Uterus (tissue), 4 donors: ENCODE measurements around the gene FAM32A. TPM values are rescaled to one million over a fixed set of nuclear protein-coding genes. Genes with fewer than 3 reads are reported as not detected.

ENCODE experiments used
- DNase-seq, 2 donors: peaks; one replicate each; pipeline ENCODE4 v3.0.0-alpha.2; 2019 to 2020
- H3K27ac ChIP-seq, 2 donors: fragments of 200-600 bp; sonication (generic); 1 replicate in 1 of 2; 2 replicates in 1 of 2; pipeline ENCODE4 v1.5.1; 2016 to 2018
- H3K27me3 ChIP-seq, 2 donors: fragments of 200-600 bp; sonication (generic); one replicate each; pipeline ENCODE4 v1.5.1; 2018 to 2019; ENCODE audit warnings: control low read depth in 1 of 2
- H3K36me3 ChIP-seq, 2 donors: fragments of 200-600 bp; sonication (generic); one replicate each; pipeline ENCODE4 v1.5.1; 2019; ENCODE audit warnings: control low read depth in 1 of 2
- H3K4me1 ChIP-seq, 2 donors: fragments of 200-600 bp; sonication (generic); one replicate each; pipeline ENCODE4 v1.5.1; 2018 to 2019; ENCODE audit warnings: control low read depth in 1 of 2
- H3K4me3 ChIP-seq, 2 donors: fragments of 200-600 bp; sonication (generic); 1 replicate in 1 of 2; 2 replicates in 1 of 2; pipeline ENCODE4 v1.5.1; 2018 to 2019; ENCODE audit warnings: mild to moderate bottlenecking in 1 of 2
- H3K9me3 ChIP-seq, 2 donors: fragments of 200-600 bp; sonication (generic); one replicate each; pipeline ENCODE4 v1.5.1; 2019; ENCODE audit warnings: control low read depth in 1 of 2
- POLR2A ChIP-seq, 2 donors: fragments of 450-650 bp; IDR thresholded peaks; one replicate each; pipeline ENCODE4 v1.6.1; 2016; ENCODE audit warnings: antibody characterized with exemption in 2 of 2, mild to moderate bottlenecking in 1 of 2, moderate library complexity in 1 of 2
- intact Hi-C: fragments of 100-400 bp; cut with DNase I; formaldehyde crosslinking; loops from one replicate; pipeline ENCODE4 v1.15.1; 2023; ENCODE audit warnings: low total_unique reads
- total RNA-seq, 4 donors: library from RNA; depleted of rRNA in 3 of 4; stranded (reverse); fragments of >200 nt in 3 of 4; gene quantifications; one replicate each; pipeline versions ENCODE4 v1.1.0 to v1.2.4, GENCODE V29; 2014 to 2023
- TF ChIP-seq, protein P1 (sequence below), 4 experiments: fragments of 200-600 bp in 2 of 4; fragments of 450-650 bp in 2 of 4; sonication (generic) in 2 of 4; IDR thresholded peaks; one replicate each; pipeline ENCODE4 v1.5.1; 2016 to 2019; ENCODE audit warnings: antibody characterized with exemption in 4 of 4, mild to moderate bottlenecking in 2 of 4, moderate library complexity in 1 of 4
- donor health status: DM: yes; HTN: yes; CAD: no.

Gene FAM32A
- total RNA-seq, 4 donors from 2014 or later: 17.6 to 106 (median 31.0) TPM

GRCh38 chr19:16232127-16232526 lies 46.9 kb downstream of the FAM32A start:
- Histone ChIP-seq H3K27me3 (no peaks in the 10 kb centered on the region), H3K4me1 (no peaks in the 10 kb centered on the region), H3K36me3 (no peaks in the 10 kb centered on the region), H3K4me3 (no peak overlapping the region), H3K9me3 (no peaks in the 10 kb centered on the region), H3K27ac (no peak overlapping the region)
- TF ChIP-seq, protein P1, sequence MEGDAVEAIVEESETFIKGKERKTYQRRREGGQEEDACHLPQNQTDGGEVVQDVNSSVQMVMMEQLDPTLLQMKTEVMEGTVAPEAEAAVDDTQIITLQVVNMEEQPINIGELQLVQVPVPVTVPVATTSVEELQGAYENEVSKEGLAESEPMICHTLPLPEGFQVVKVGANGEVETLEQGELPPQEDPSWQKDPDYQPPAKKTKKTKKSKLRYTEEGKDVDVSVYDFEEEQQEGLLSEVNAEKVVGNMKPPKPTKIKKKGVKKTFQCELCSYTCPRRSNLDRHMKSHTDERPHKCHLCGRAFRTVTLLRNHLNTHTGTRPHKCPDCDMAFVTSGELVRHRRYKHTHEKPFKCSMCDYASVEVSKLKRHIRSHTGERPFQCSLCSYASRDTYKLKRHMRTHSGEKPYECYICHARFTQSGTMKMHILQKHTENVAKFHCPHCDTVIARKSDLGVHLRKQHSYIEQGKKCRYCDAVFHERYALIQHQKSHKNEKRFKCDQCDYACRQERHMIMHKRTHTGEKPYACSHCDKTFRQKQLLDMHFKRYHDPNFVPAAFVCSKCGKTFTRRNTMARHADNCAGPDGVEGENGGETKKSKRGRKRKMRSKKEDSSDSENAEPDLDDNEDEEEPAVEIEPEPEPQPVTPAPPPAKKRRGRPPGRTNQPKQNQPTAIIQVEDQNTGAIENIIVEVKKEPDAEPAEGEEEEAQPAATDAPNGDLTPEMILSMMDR (IDR thresholded peaks at IDR 0.05): no peak
- TF ChIP-seq POLR2A (IDR thresholded peaks at IDR 0.05): no peak
- DNase-seq: no peak
- intact Hi-C loops: no loop called here

GRCh38 chr19:16232568-16232967 lies 47.4 kb downstream of the FAM32A start:
- no peak overlapping the region for H3K27ac ChIP-seq
- TF ChIP-seq POLR2A (IDR thresholded peaks at IDR 0.05): no peak
- TF ChIP-seq, protein P1 (IDR thresholded peaks at IDR 0.05): no peak
- no peak overlapping the region for H3K4me3 ChIP-seq
- H3K9me3 ChIP-seq: no peaks in the 10 kb centered on the region
- no peaks in the 10 kb centered on the region for H3K27me3 ChIP-seq
- intact Hi-C loops: no loop called here
- no peaks in the 10 kb centered on the region for H3K4me1 ChIP-seq
- no peak for DNase-seq
- no peaks in the 10 kb centered on the region for H3K36me3 ChIP-seq

DNA sequence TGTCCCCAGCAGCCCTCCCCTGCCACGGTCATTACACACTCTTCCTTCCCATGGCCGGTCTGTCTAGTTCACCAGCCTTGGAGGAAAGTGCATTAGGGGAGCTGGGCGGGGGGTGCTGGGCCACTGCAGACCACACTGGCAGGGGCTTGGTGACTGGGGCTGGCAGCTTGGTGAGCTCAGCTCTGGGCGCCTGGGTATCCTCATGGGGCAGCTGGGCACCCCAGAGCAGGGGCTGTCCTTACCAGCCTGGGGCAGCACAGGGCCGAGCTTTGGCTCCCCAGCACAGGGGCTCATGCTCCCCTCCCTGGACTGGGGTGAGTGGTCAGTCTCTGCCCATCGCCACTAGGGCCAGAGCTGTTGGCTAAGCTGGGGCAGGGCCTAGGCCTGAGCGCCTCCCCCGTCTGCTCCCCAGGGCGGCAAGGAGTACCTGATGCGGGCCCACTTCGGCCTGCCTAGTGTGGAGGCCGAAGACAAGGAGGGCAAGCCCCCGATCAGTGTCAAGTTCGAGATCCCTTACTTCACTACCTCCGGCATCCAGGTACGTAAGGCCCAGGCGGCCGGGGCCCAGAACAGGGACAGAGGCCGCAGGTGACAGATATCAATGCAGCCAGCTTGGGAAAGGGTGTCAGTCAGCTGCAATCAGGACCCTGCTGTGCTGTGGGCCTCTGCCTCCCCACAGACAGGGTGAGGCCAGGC lies 48.0 kb downstream of the FAM32A start:
- Histone ChIP-seq H3K36me3 (no peaks in the 10 kb centered on the region), H3K4me1 (no peaks in the 10 kb centered on the region)
- intact Hi-C loops: no loop called here

DNA sequence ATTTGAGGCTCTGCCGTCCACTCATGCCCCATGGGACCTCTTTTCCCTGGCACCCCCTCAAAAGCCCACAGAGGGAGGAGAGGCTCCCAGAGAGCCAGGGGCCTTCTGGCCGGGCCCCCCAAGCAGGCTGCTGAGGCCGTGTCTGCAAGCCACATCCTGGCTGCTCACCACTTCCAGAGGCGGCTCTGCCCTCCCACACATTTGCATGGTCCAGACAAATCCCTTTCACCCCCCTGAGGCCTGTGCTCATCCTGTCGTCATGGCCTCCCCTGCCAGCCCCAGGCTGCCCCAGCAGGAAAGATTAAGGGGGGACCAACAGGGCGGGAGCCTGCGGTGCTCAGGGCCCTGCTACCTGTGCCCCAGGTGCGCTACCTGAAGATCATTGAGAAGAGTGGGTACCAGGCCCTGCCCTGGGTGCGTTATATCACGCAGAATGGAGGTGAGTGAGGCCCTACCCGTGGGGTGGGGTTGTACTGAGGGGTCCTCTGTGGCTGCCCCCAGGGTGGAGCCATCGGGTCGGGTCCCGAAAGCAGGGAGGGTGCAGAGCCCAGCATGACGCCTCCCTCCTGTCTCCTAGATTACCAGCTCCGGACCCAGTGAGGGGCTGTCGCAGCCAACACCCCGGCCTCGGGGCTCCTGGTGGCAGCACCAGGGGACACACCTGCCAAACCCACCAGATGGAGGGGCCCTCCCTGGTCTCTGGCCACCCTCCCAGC lies 48.8 kb downstream of the FAM32A start:
- Histone ChIP-seq H3K4me3 (no peak overlapping the region), H3K36me3 (no peaks in the 10 kb centered on the region)

More for the DNA sequence above, 48.0 kb downstream of the FAM32A start:
- Histone ChIP-seq H3K27me3 (no peaks in the 10 kb centered on the region), H3K27ac (no peak overlapping the region), H3K4me3 (no peak overlapping the region), H3K9me3 (no peaks in the 10 kb centered on the region)
- no peak for DNase-seq
- TF ChIP-seq, protein P1 (IDR thresholded peaks at IDR 0.05): no peak
- no peak for TF ChIP-seq POLR2A (IDR thresholded peaks at IDR 0.05)

More for the DNA sequence above, 48.8 kb downstream of the FAM32A start:
- Histone ChIP-seq H3K4me1 (no peaks in the 10 kb centered on the region), H3K9me3 (no peaks in the 10 kb centered on the region), H3K27me3 (no peaks in the 10 kb centered on the region), H3K27ac (no peak overlapping the region)
- no peak for DNase-seq
- TF ChIP-seq, protein P1 (IDR thresholded peaks at IDR 0.05): no peak
- TF ChIP-seq POLR2A (IDR thresholded peaks at IDR 0.05): no peak
- intact Hi-C loops: no loop called here
